A549 (cell line): ENCODE results near the gene MMP11. TPM values are rescaled to one million over a fixed set of nuclear protein-coding genes. Genes with fewer than 3 reads are reported as not detected.

Experiments
- ATAC-seq, 2 experiments: fragments of 200-7000 bp in 1 of 2; fragments of >200 bp in 1 of 2; cut with Nextera tagmentation in 1 of 2; cut with Tn5 transposase in 1 of 2; 3 replicates each; pipeline versions ENCODE4 v1.8.0 to v1.9.1; 2018 to 2020; ENCODE audit warnings: mild to moderate bottlenecking in 1 of 2, moderate library complexity in 1 of 2
- CTCF ChIA-PET: fragments of 300-600 bp; sonication (Branson Sonifier 250); formaldehyde crosslinking; extraction: SDS; loops from one replicate; lab custom pipeline; 2021; ENCODE audit warnings: antibody characterized with exemption, inconsistent platforms; lab: Yijun Ruan, JAX
- POLR2A ChIA-PET: fragments of 350-600 bp; formaldehyde crosslinking; extraction: SDS; loops from one replicate; lab custom pipeline; 2021; ENCODE audit warnings: antibody characterized with exemption, inconsistent platforms; lab: Yijun Ruan, JAX
- DNase-seq, 2 experiments: peaks; one replicate each; pipeline versions ENCODE4 v3.0.0 to v3.0.0-alpha.2; 2011 to 2016; ENCODE audit warnings: low read depth in 1 of 2, low spot score in 1 of 2
- FAIRE-seq: peaks from 2 replicates; lab custom pipeline; 2011; peaks lifted over from hg19 to GRCh38; lab: Jason Lieb, UNC
- H3K27ac ChIP-seq, 2 experiments: fragments of >200 bp; sonication (Bioruptor Twin); formaldehyde crosslinking; 3 replicates each; pipeline ENCODE4 v1.5.1; 2016 to 2017
- H3K4me1 ChIP-seq: fragments of >200 bp; sonication (Bioruptor Twin); formaldehyde crosslinking; 3 replicates; pipeline ENCODE4 v1.6.1; 2016
- H3K4me2 ChIP-seq: fragments of >200 bp; sonication (Bioruptor Twin); formaldehyde crosslinking; 3 replicates; pipeline ENCODE4 v1.6.1; 2016
- H3K4me3 ChIP-seq: fragments of >200 bp; sonication (Bioruptor Twin); formaldehyde crosslinking; 3 replicates; pipeline ENCODE4 v1.5.1; 2016
- H3K9me3 ChIP-seq: fragments of >200 bp; sonication (Bioruptor Twin); formaldehyde crosslinking; 3 replicates; pipeline ENCODE4 v1.6.1; 2016
- ATOH8 ChIP-seq: fragments of 250-450 bp; sonication (Bioruptor Pico); IDR thresholded peaks from 2 replicates; pipeline ENCODE4 v1.5.0; 2020; ENCODE audit warnings: low read depth, mild to moderate bottlenecking, moderate library complexity
- BHLHE40 ChIP-seq: IDR thresholded peaks from 2 replicates; pipeline ENCODE4 v1.6.1; 2012; ENCODE audit warnings: low read depth, low read length, inconsistent platforms
- CBX8 ChIP-seq: fragments of 200-600 bp; sonication (generic); IDR thresholded peaks from 2 replicates; pipeline ENCODE4 v1.6.1; 2016
- CHD2 ChIP-seq: fragments of 150-350 bp; IDR thresholded peaks from 2 replicates; pipeline ENCODE4 v1.6.1; 2014; ENCODE audit warnings: low read length; ENCODE audit not compliant: partially characterized antibody
- EHF ChIP-seq: fragments of 250-450 bp; sonication (Bioruptor Pico); IDR thresholded peaks from 2 replicates; pipeline ENCODE4 v1.5.0; 2020; ENCODE audit warnings: mild to moderate bottlenecking
- EP300 ChIP-seq, 2 experiments: fragments of >200 bp; sonication (Bioruptor Twin); formaldehyde crosslinking; IDR thresholded peaks; 2 replicates in 1 of 2; 3 replicates in 1 of 2; pipeline ENCODE4 v1.6.1; 2016 to 2017
- HDAC2 ChIP-seq: fragments of 200-600 bp; sonication (generic); IDR thresholded peaks from 2 replicates; pipeline ENCODE4 v1.6.1; 2016
- HES2 ChIP-seq: fragments of >200 bp; sonication (Bioruptor Twin); formaldehyde crosslinking; IDR thresholded peaks from 2 replicates; pipeline ENCODE4 v1.6.1; 2016
- HEYL ChIP-seq: fragments of 250-450 bp; sonication (Bioruptor Pico); IDR thresholded peaks from 2 replicates; pipeline ENCODE4 v1.8.0; 2021; ENCODE audit warnings: mild to moderate bottlenecking, moderate library complexity
- HOXB13 ChIP-seq: fragments of 250-450 bp; sonication (Bioruptor Pico); IDR thresholded peaks from 2 replicates; pipeline ENCODE4 v1.5.0; 2020; ENCODE audit warnings: low read depth, mild to moderate bottlenecking, moderate library complexity
- JUN ChIP-seq, 2 experiments: fragments of >200 bp; sonication (Bioruptor Twin); formaldehyde crosslinking; IDR thresholded peaks; 2 replicates in 1 of 2; 3 replicates in 1 of 2; pipeline ENCODE4 v1.6.1; 2016 to 2017
- KDM5A ChIP-seq: fragments of 200-600 bp; sonication (generic); IDR thresholded peaks from 2 replicates; pipeline ENCODE4 v1.6.1; 2016; ENCODE audit warnings: antibody characterized with exemption, mild to moderate bottlenecking
- MAZ ChIP-seq: fragments of 150-350 bp; IDR thresholded peaks from 2 replicates; pipeline ENCODE4 v1.6.1; 2014; ENCODE audit warnings: antibody characterized with exemption, low read depth, low read length, borderline replicate concordance
- MYC ChIP-seq: IDR thresholded peaks from 2 replicates; pipeline ENCODE4 v1.6.1; 2012; ENCODE audit warnings: mild to moderate bottlenecking, inconsistent platforms, low read length, improper control_type of control experiment, borderline replicate concordance
- NFE2L2 ChIP-seq: fragments of 150-350 bp; conservative IDR thresholded peaks from 2 replicates; pipeline ENCODE4 v1.6.1; 2014; ENCODE audit warnings: low read length
- PBX3 ChIP-seq: IDR thresholded peaks from 2 replicates; pipeline ENCODE4 v1.6.1; 2012
- SMC3 ChIP-seq: fragments of >200 bp; sonication (Bioruptor Twin); formaldehyde crosslinking; IDR thresholded peaks from 3 replicates; pipeline ENCODE4 v1.6.1; 2018; ENCODE audit warnings: inconsistent platforms
- TFCP2L1 ChIP-seq: fragments of 250-450 bp; sonication (Bioruptor Pico); IDR thresholded peaks from 2 replicates; pipeline ENCODE4 v1.5.0; 2021; ENCODE audit warnings: mild to moderate bottlenecking
- TP53 ChIP-seq: fragments of 250-450 bp; sonication (Bioruptor Pico); IDR thresholded peaks from 2 replicates; pipeline ENCODE4 v1.5.0; 2021; ENCODE audit warnings: mild to moderate bottlenecking, moderate library complexity
- ZC3H11A ChIP-seq: fragments of 450-650 bp; IDR thresholded peaks from 2 replicates; pipeline ENCODE4 v1.6.1; 2014; ENCODE audit warnings: antibody characterized with exemption, mild to moderate bottlenecking
- ZFP36 ChIP-seq: fragments of 450-650 bp; IDR thresholded peaks from 2 replicates; pipeline ENCODE4 v1.6.1; 2014; ENCODE audit warnings: borderline replicate concordance; ENCODE audit not compliant: partially characterized antibody
- WGBS: methylation state at CpG from one replicate; pipeline ENCODE4 v1.1.6; 2017; ENCODE audit errors: missing lambda C conversion rate; 5-methylcytosine and 5-hydroxymethylcytosine counted together
- polyA plus RNA-seq, 4 experiments: library from polyadenylated mRNA; depleted of rRNA in 3 of 4; stranded (reverse); fragments of >200 nt; fragmentation: RNase III in 1 of 4; extraction: RNeasy Plus Mini Kit Qiagen cat#74134 plus additional on column Dnase treatment in 1 of 4; gene quantifications; 2 replicates in 3 of 4; 3 replicates in 1 of 4; pipeline ENCODE4 v1.2.3, GENCODE V29; 2011 to 2017

MMP11 gene
- polyA plus RNA-seq, 2 of the 4 experiments (the other 2 are of a cell fraction) = 0.23 to 0.36 TPM

GRCh38 chr22:23774114-23774921 lies 1.7 kb downstream of the MMP11 start:
- FAIRE-seq = no peak

GRCh38 chr22:23774922-23775436 lies 2.3 kb downstream of the MMP11 start:
- TF ChIP-seq ZFP36 (peak; percentile 52), CHD2 (no peak)
- ATAC-seq (peak in 1 of 2 experiments; percentile 12; a peak in 1 of 6 replicates), DNase-seq (peak in 1 of 2 experiments; percentile 19), FAIRE-seq (no peak)
- H3K4me1 ChIP-seq = peaks cover 18% of the 10 kb centered on the region
- H3K9me3 ChIP-seq = no peaks in the 10 kb centered on the region
- H3K4me2 ChIP-seq = no peak overlapping the region
- 67% methylated on average over 1 of the region's 2 CpGs for WGBS
- no peak overlapping the region for H3K4me3 ChIP-seq
- ChIA-PET POLR2A (interaction anchor here (1.0 kb wide), 1 partner anchor 83 kb away, joined by 3 read pairs; the partner anchor contains the start of gene SLC2A11), CTCF (interaction anchor here (1.1 to 16.9 kb wide), 7 partner anchors 9 to 597 kb away, joined by 3 to 175 read pairs (median 4); no protein-coding TSS in a partner anchor)
- no peak overlapping the region for H3K27ac ChIP-seq

More at GRCh38 chr22:23774114-23774921, 1.7 kb downstream of the MMP11 start:
- Histone ChIP-seq H3K4me1 (peaks cover 18% of the 10 kb centered on the region), H3K9me3 (no peaks in the 10 kb centered on the region), H3K4me3 (no peak overlapping the region), H3K4me2 (no peak overlapping the region), H3K27ac (no peak overlapping the region)
- ChIA-PET CTCF (interaction anchor here (1.1 to 16.9 kb wide), 5 partner anchors 8 to 75 kb away, joined by 3 to 175 read pairs (median 4); no protein-coding TSS in a partner anchor), POLR2A (interaction anchor here (1.0 kb wide), 1 partner anchor 83 kb away, joined by 3 read pairs; the partner anchor contains the start of gene SLC2A11)
- no peak for ATAC-seq
- DNase-seq = no peak
- TF ChIP-seq TP53 (no peak), ATOH8 (no peak), HDAC2 (no peak), TFCP2L1 (no peak), HEYL (no peak), BHLHE40 (no peak), MYC (no peak), HES2 (no peak), NFE2L2 (no peak), EHF (CRISPR knock-in tag) (no peak), KDM5A (no peak), MAZ (no peak)
- WGBS = 77% methylated on average over 5 of the region's 12 CpGs

- ATAC-seq (peak; percentile 52 to 63; a peak in 3 of 6 replicates), DNase-seq (peak in 1 of 2 experiments; percentile 19), FAIRE-seq (no peak)
- ChIA-PET POLR2A (interaction anchor here (1.0 kb wide), 1 partner anchor 82 kb away, joined by 3 read pairs; the partner anchor contains the start of gene SLC2A11), CTCF (interaction anchor here (1.1 to 16.9 kb wide), 5 partner anchors 10 to 598 kb away, joined by 3 to 175 read pairs (median 4); no protein-coding TSS in a partner anchor)
- Histone ChIP-seq H3K4me3 (no peak overlapping the region), H3K9me3 (no peaks in the 10 kb centered on the region), H3K27ac (no peak overlapping the region), H3K4me2 (no peak overlapping the region), H3K4me1 (peaks cover 18% of the 10 kb centered on the region)
- 59% methylated on average over 3 of the region's 3 CpGs for WGBS
- TF ChIP-seq HOXB13 (CRISPR knock-in tag) (no peak), JUN (IDR thresholded peaks at IDR 0.05) (no peak), EP300 (IDR thresholded peaks at IDR 0.05) (no peak), BHLHE40 (no peak), SMC3 (no peak), EHF (CRISPR knock-in tag) (no peak), CBX8 (no peak), ZC3H11A (no peak), PBX3 (no peak)
Observed at GRCh38 chr22:23775779-23776375, 3.2 kb downstream of the MMP11 start.
